ENCODE measurements around the gene PRR7. TPM values are rescaled to one million over a fixed set of nuclear protein-coding genes. Genes with fewer than 3 reads are reported as not detected.

Gene PRR7
- total and polyA plus RNA-seq, 2 of the 13 experiments (the other 11 are each of a cell fraction or from before 2014, with no cell fraction given): 4.8 to 5.0 TPM

GRCh38 chr5:177403792-177404640 is 42.6 kb upstream of the PRR7 start (continued):
- TF ChIP-seq TAF1 (CRISPR knock-in tag; IDR thresholded peaks at IDR 0.05) (peak; percentile 18; the same call in 1 of the 2 replicates), KDM5B (CRISPR knock-in tag; IDR thresholded peaks at IDR 0.05; ENCODE audit: borderline replicate concordance) (peak; percentile 35; the same call in 1 of the 2 replicates), MNT (IDR thresholded peaks at IDR 0.05) (peak; percentile 11; the same call in 1 of the 2 replicates), ZBTB4 (CRISPR knock-in tag; IDR thresholded peaks at IDR 0.05; ENCODE audit: borderline replicate concordance) (no peak), MED8 (CRISPR knock-in tag; IDR thresholded peaks at IDR 0.05; ENCODE audit: insufficient replicate concordance) (no peak), ZHX2 (IDR thresholded peaks at IDR 0.05; ENCODE audit: low read depth) (0 out of 2 replicates have a peak, but pooled peaks have one; percentile 25), ZHX2 (CRISPR knock-in tag; IDR thresholded peaks at IDR 0.05; ENCODE audit: borderline replicate concordance) (no peak), ZBTB49 (CRISPR knock-in tag; IDR thresholded peaks at IDR 0.05; ENCODE audit: borderline replicate concordance) (no peak), RBFOX2 (IDR thresholded peaks at IDR 0.05; ENCODE audit: low read depth, low read length) (peak; percentile 48), AGO2 (optimal IDR thresholded peaks at IDR 0.05; ENCODE audit: low read depth, low read length) (no peak), ZNF576 (CRISPR knock-in tag; IDR thresholded peaks at IDR 0.05) (no peak), PHF8 (CRISPR knock-in tag; IDR thresholded peaks at IDR 0.05) (peak; percentile 6; the same call in 1 of the 2 replicates), ELF3 (CRISPR knock-in tag; IDR thresholded peaks at IDR 0.05) (no peak), YY1 (IDR thresholded peaks at IDR 0.05; ENCODE audit: insufficient read depth, insufficient replicate concordance, low read depth, low read length) (peak; percentile 70)

Data from HepG2 (cell line).